ENCODE data around the gene CP.

Gene CP

DNA sequence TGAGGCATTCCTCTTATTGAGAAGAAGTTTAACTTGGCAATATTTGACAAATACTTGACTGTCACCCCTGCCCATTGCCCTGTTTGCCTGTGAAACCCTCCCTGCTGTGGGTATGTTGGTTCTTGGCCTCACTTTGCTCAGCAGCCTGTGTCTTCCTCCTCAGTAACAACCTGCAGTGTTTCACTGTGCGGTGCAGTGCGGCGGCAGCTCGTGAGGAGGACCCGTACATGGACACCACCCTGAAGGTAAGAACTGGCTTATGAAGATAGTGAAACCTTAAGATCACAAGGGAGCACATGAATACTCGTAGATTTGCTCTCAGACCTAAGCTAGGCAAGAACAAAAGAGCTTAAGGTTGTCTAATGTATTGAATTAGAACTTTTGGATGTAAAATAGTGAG, 71.2 kb downstream of the CP start:
- Histone ChIP-seq H3K9ac (ENCODE audit: low read length) (no peak overlapping the region), H3K9me3 (ENCODE audit: control insufficient read depth, low read length) (no peaks in the 10 kb centered on the region), H3K27me3 (replicated peaks; ENCODE audit: control insufficient read depth, insufficient read depth, low read length) (no peaks in the 10 kb centered on the region), H3K4me3 (ENCODE audit: low read length) (no peak overlapping the region), H3K4me1 (ENCODE audit: control insufficient read depth, insufficient read depth, low read length) (peaks cover 13% of the 10 kb centered on the region), H3K36me3 (ENCODE audit: control insufficient read depth, insufficient read depth, low read length, severe bottlenecking) (peaks cover 54% of the 10 kb centered on the region)
- no peak for DNase-seq (ENCODE audit: low read depth)

GRCh38 chr3:149145974-149146373, 75.7 kb downstream of the CP start:
- H3K4me1 ChIP-seq (ENCODE audit: control insufficient read depth, insufficient read depth, low read length) = no peaks in the 10 kb centered on the region
- H3K4me3 ChIP-seq (ENCODE audit: low read length) = no peak overlapping the region
- no peaks in the 10 kb centered on the region for H3K9me3 ChIP-seq (ENCODE audit: control insufficient read depth, low read length)
- H3K9ac ChIP-seq (ENCODE audit: low read length) = no peak overlapping the region
- H3K36me3 ChIP-seq (ENCODE audit: control insufficient read depth, insufficient read depth, low read length, severe bottlenecking) = peaks cover 65% of the 10 kb centered on the region
- no peaks in the 10 kb centered on the region for H3K27me3 ChIP-seq (replicated peaks; ENCODE audit: control insufficient read depth, insufficient read depth, low read length)
- DNase-seq (ENCODE audit: low read depth) = no peak

GRCh38 chr3:149145356-149145755, 76.3 kb downstream of the CP start:
- Histone ChIP-seq H3K4me3 (ENCODE audit: low read length) (no peak overlapping the region), H3K9me3 (ENCODE audit: control insufficient read depth, low read length) (no peaks in the 10 kb centered on the region), H3K9ac (ENCODE audit: low read length) (no peak overlapping the region), H3K36me3 (ENCODE audit: control insufficient read depth, insufficient read depth, low read length, severe bottlenecking) (peaks cover 63% of the 10 kb centered on the region), H3K27me3 (replicated peaks; ENCODE audit: control insufficient read depth, insufficient read depth, low read length) (no peaks in the 10 kb centered on the region), H3K4me1 (ENCODE audit: control insufficient read depth, insufficient read depth, low read length) (no peaks in the 10 kb centered on the region)
- no peak for DNase-seq (ENCODE audit: low read depth)

- H3K36me3 ChIP-seq (ENCODE audit: control insufficient read depth, insufficient read depth, low read length, severe bottlenecking) = peaks cover 54% of the 10 kb centered on the region
Observed at GRCh38 chr3:149142682-149143081, 78.9 kb downstream of the CP start.

GRCh38 chr3:149134575-149134974, 87.1 kb downstream of the CP start:
- H3K27me3 ChIP-seq (replicated peaks; ENCODE audit: control insufficient read depth, insufficient read depth, low read length) = no peaks in the 10 kb centered on the region
- H3K36me3 ChIP-seq (ENCODE audit: control insufficient read depth, insufficient read depth, low read length, severe bottlenecking) = no peaks in the 10 kb centered on the region
- no peaks in the 10 kb centered on the region for H3K9me3 ChIP-seq (ENCODE audit: control insufficient read depth, low read length)
- peaks cover 27% of the 10 kb centered on the region for H3K4me1 ChIP-seq (ENCODE audit: control insufficient read depth, insufficient read depth, low read length)
- H3K4me3 ChIP-seq (ENCODE audit: low read length) = no peak overlapping the region
- DNase-seq (ENCODE audit: low read depth) = no peak
- H3K9ac ChIP-seq (ENCODE audit: low read length) = no peak overlapping the region

More at GRCh38 chr3:149142682-149143081, 78.9 kb downstream of the CP start:
- no peak overlapping the region for H3K9ac ChIP-seq (ENCODE audit: low read length)
- no peaks in the 10 kb centered on the region for H3K9me3 ChIP-seq (ENCODE audit: control insufficient read depth, low read length)
- no peaks in the 10 kb centered on the region for H3K27me3 ChIP-seq (replicated peaks; ENCODE audit: control insufficient read depth, insufficient read depth, low read length)
- no peak for DNase-seq (ENCODE audit: low read depth)
- H3K4me1 ChIP-seq (ENCODE audit: control insufficient read depth, insufficient read depth, low read length) = no peaks in the 10 kb centered on the region
- H3K4me3 ChIP-seq (ENCODE audit: low read length) = no peak overlapping the region

GRCh38 chr3:149131589-149131988, 90.0 kb downstream of the CP start:
- Histone ChIP-seq H3K4me1 (ENCODE audit: control insufficient read depth, insufficient read depth, low read length) (peaks cover 27% of the 10 kb centered on the region), H3K9me3 (ENCODE audit: control insufficient read depth, low read length) (no peaks in the 10 kb centered on the region), H3K9ac (ENCODE audit: low read length) (peak overlapping the region; percentile 95), H3K27me3 (replicated peaks; ENCODE audit: control insufficient read depth, insufficient read depth, low read length) (no peaks in the 10 kb centered on the region), H3K36me3 (ENCODE audit: control insufficient read depth, insufficient read depth, low read length, severe bottlenecking) (no peaks in the 10 kb centered on the region), H3K4me3 (ENCODE audit: low read length) (peak overlapping the region; percentile 99)
- no peak for DNase-seq (ENCODE audit: low read depth)

GRCh38 chr3:149129326-149130205, 92.1 kb downstream of the CP start, which contains the start of gene HPS3:
HPS3 (plus strand) TSS chr3:149129638; CDS start chr3:149129724, 86 bp downstream.
- H3K27me3 ChIP-seq (replicated peaks; ENCODE audit: control insufficient read depth, insufficient read depth, low read length) = no peaks in the 10 kb centered on the region
- DNase-seq (ENCODE audit: low read depth) = peak; percentile 98

GRCh38 chr3:149128821-149129220, 92.8 kb downstream of the CP start:
- Histone ChIP-seq H3K9me3 (ENCODE audit: control insufficient read depth, low read length) (no peaks in the 10 kb centered on the region), H3K9ac (ENCODE audit: low read length) (peak overlapping the region; percentile 95), H3K36me3 (ENCODE audit: control insufficient read depth, insufficient read depth, low read length, severe bottlenecking) (no peaks in the 10 kb centered on the region), H3K4me3 (ENCODE audit: low read length) (peak overlapping the region; percentile 99), H3K27me3 (replicated peaks; ENCODE audit: control insufficient read depth, insufficient read depth, low read length) (no peaks in the 10 kb centered on the region), H3K4me1 (ENCODE audit: control insufficient read depth, insufficient read depth, low read length) (peaks cover 21% of the 10 kb centered on the region)
- peak; percentile 38 for DNase-seq (ENCODE audit: low read depth)

More at GRCh38 chr3:149129326-149130205, 92.1 kb downstream of the CP start, which contains the start of gene HPS3:
- H3K4me3 ChIP-seq (ENCODE audit: low read length) = peak within 1 kb of the TSS; percentile 99
- peaks cover 25% of the 10 kb centered on the region for H3K4me1 ChIP-seq (ENCODE audit: control insufficient read depth, insufficient read depth, low read length)
- no peaks in the 10 kb centered on the region for H3K36me3 ChIP-seq (ENCODE audit: control insufficient read depth, insufficient read depth, low read length, severe bottlenecking)
- H3K9ac ChIP-seq (ENCODE audit: low read length) = peak within 1 kb of the TSS; percentile 95
- no peaks in the 10 kb centered on the region for H3K9me3 ChIP-seq (ENCODE audit: control insufficient read depth, low read length)

- H3K36me3 ChIP-seq (ENCODE audit: control insufficient read depth, insufficient read depth, low read length, severe bottlenecking) = no peaks in the 10 kb centered on the region
- no peak overlapping the region for H3K4me3 ChIP-seq (ENCODE audit: low read length)
- no peak overlapping the region for H3K9ac ChIP-seq (ENCODE audit: low read length)
- H3K9me3 ChIP-seq (ENCODE audit: control insufficient read depth, low read length) = no peaks in the 10 kb centered on the region
- H3K27me3 ChIP-seq (replicated peaks; ENCODE audit: control insufficient read depth, insufficient read depth, low read length) = no peaks in the 10 kb centered on the region
- DNase-seq (ENCODE audit: low read depth) = peak; percentile 25
- H3K4me1 ChIP-seq (ENCODE audit: control insufficient read depth, insufficient read depth, low read length) = no peaks in the 10 kb centered on the region
Observed at GRCh38 chr3:149122721-149123578, 98.7 kb downstream of the CP start.

Measured in adipocyte (in vitro differentiated cells).